ENCODE results near the gene RGL1. TPM values are rescaled to one million over a fixed set of nuclear protein-coding genes. Genes with fewer than 3 reads are reported as not detected.

The RGL1 gene
- total RNA-seq, 4 donors from 2014 or later, result 4.0 to 5.1 (median 4.8) TPM

DNA sequence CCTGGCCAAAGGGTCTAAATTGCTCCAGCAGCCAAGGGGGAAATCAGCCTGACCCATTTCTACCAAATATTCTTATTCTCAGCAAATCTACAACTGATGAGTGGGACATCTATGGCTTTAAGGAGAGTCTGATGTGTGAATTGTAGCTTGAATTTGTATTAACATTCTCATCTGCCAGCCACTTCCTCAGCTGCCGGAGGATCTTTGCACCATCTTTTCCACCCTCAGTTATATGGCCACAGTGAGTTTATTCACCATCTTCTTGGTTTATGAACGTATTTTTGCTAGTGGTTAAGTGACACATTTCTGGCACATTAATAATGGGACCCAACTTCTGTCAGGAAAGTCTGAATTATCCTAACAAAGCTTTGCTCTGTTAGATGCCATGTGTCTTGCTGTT is 163.0 kb downstream of the RGL1 start:
- peaks cover 0 to 6% of the 10 kb centered on the region in 2 donors for H3K36me3 ChIP-seq
- in situ Hi-C loops (cut with MboI; ENCODE audit: low sequenced_read_pairs in 4 of 4), result no loop called here
- no peaks in the 10 kb centered on the region for H3K27me3 ChIP-seq
- no peaks in the 10 kb centered on the region for H3K4me1 ChIP-seq
- H3K27ac ChIP-seq, result no peak overlapping the region
- intact Hi-C loops (cut with DNase I; ENCODE audit: low total_unique reads), result no loop called here
- H3K9me3 ChIP-seq, result no peaks in the 10 kb centered on the region
- TF ChIP-seq, protein P1, sequence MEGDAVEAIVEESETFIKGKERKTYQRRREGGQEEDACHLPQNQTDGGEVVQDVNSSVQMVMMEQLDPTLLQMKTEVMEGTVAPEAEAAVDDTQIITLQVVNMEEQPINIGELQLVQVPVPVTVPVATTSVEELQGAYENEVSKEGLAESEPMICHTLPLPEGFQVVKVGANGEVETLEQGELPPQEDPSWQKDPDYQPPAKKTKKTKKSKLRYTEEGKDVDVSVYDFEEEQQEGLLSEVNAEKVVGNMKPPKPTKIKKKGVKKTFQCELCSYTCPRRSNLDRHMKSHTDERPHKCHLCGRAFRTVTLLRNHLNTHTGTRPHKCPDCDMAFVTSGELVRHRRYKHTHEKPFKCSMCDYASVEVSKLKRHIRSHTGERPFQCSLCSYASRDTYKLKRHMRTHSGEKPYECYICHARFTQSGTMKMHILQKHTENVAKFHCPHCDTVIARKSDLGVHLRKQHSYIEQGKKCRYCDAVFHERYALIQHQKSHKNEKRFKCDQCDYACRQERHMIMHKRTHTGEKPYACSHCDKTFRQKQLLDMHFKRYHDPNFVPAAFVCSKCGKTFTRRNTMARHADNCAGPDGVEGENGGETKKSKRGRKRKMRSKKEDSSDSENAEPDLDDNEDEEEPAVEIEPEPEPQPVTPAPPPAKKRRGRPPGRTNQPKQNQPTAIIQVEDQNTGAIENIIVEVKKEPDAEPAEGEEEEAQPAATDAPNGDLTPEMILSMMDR (IDR thresholded peaks at IDR 0.05 in 4 of 5, conservative IDR thresholded peaks at IDR 0.05 in 1 of 5), result no peak
- no peak for TF ChIP-seq POLR2A (IDR thresholded peaks at IDR 0.05)
- H3K4me3 ChIP-seq, result no peak overlapping the region
- no peak for DNase-seq
- no peak for ATAC-seq

DNA sequence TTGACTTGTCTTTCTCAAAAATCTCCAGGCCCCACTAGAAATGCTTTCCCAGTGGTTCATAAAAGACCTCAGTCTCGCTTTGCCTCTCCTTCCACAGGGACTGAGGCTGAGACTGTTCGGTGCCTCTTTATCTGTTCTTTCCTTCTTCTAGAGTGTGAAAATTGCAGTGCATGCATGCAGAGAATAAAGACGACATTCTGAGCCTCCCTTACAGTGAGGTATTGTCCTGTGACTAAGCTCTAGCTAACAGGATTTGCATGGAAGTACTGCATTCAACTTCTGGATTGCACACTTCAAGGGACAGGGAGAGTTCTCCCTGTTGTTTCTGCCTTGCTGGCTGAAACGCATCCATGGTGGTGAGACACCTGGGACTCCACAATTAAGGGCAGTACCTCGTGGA is 163.5 kb downstream of the RGL1 start:
- DNase-seq, result no peak
- TF ChIP-seq POLR2A (IDR thresholded peaks at IDR 0.05), result no peak
- TF ChIP-seq, protein P1 (IDR thresholded peaks at IDR 0.05 in 4 of 5, conservative IDR thresholded peaks at IDR 0.05 in 1 of 5), result no peak
- Histone ChIP-seq H3K27ac (no peak overlapping the region), H3K4me1 (no peaks in the 10 kb centered on the region), H3K9me3 (no peaks in the 10 kb centered on the region), H3K36me3 (peaks cover 0 to 6% of the 10 kb centered on the region in 2 donors), H3K4me3 (no peak overlapping the region), H3K27me3 (no peaks in the 10 kb centered on the region)
- intact Hi-C loops (cut with DNase I; ENCODE audit: low total_unique reads) (no loop called here), in situ Hi-C loops (cut with MboI; ENCODE audit: low sequenced_read_pairs in 4 of 4) (no loop called here)
- ATAC-seq, result no peak

DNA sequence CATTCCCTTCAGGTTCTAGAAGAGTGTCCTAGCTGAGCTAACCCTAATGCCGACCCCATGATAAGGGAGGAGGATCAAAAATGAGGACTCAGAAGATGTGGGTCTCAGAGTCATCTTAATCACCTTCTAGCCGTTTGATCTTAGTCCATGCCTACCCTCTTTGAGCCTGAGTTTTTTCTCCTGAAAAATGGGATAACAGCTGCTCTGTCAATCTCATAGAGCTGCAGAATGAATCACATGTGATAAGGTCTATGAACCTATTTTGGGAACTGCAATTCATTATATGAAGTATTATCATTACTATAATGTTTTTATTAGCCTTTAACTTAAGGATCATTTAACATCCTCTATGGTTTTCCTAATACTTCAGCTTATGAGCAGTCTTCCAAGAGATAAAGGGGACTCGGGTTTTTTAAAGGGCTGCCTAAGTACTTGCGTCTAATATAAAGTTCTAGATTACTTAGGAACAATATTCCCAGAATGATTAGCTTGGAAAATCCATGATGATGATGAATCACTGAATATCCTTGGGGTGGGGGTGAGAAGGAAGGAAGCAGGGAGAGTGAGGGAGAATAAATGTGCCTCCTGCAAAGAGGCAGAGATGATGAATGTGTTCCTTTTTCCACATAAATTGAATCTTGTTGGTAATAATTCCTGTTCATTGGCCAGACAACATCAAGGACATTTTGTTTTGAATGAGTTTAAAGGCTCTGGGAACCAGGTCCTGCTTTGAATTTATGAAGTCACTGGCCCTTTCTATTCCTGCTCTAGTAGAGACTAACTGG is 165.8 kb downstream of the RGL1 start:
- in situ Hi-C loops (cut with MboI; ENCODE audit: low sequenced_read_pairs in 4 of 4) (no loop called here), intact Hi-C loops (cut with DNase I; ENCODE audit: low total_unique reads) (no loop called here)
- DNase-seq (no peak), ATAC-seq (no peak)
- TF ChIP-seq, protein P1 (IDR thresholded peaks at IDR 0.05 in 4 of 5, conservative IDR thresholded peaks at IDR 0.05 in 1 of 5), result no peak
- TF ChIP-seq POLR2A (IDR thresholded peaks at IDR 0.05), result no peak
- no peak overlapping the region for H3K4me3 ChIP-seq
- peaks cover 0 to 6% of the 10 kb centered on the region in 2 donors for H3K36me3 ChIP-seq
- no peaks in the 10 kb centered on the region for H3K27me3 ChIP-seq
- H3K9me3 ChIP-seq, result no peaks in the 10 kb centered on the region
- H3K27ac ChIP-seq, result no peak overlapping the region
- no peaks in the 10 kb centered on the region for H3K4me1 ChIP-seq

DNA sequence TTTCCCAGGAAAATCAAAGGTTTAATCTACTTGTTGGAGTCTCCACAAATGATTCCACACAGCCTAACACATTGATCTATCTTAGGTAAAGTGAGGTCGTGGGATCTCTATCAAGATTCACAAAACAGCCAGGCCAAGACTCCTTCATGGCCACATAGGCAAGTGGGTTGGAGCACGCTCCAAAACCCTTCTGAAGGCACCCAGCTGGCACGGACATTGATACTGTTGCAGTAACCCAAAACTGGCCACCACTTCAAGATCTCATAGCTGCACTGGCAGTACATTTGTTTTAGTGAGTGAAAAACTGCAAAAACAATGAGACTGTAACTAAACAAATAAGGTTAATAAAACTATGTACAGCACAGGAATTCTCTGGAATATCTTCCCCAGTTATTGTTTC is 170.7 kb downstream of the RGL1 start:
- H3K9me3 ChIP-seq, result no peaks in the 10 kb centered on the region
- no peak for DNase-seq
- TF ChIP-seq, protein P1 (IDR thresholded peaks at IDR 0.05 in 4 of 5, conservative IDR thresholded peaks at IDR 0.05 in 1 of 5), result no peak
- TF ChIP-seq POLR2A (IDR thresholded peaks at IDR 0.05), result no peak
- no peaks in the 10 kb centered on the region for H3K4me1 ChIP-seq
- no peak overlapping the region for H3K4me3 ChIP-seq
- intact Hi-C loops (cut with DNase I; ENCODE audit: low total_unique reads), result no loop called here
- ATAC-seq, result no peak
- in situ Hi-C loops (cut with MboI; ENCODE audit: low sequenced_read_pairs in 4 of 4), result no loop called here
- H3K27ac ChIP-seq, result no peak overlapping the region
- H3K36me3 ChIP-seq, result no peaks in the 10 kb centered on the region
- no peaks in the 10 kb centered on the region for H3K27me3 ChIP-seq
